Lung (tissue), 12 donors: ENCODE results near the gene NPPC. TPM values are rescaled to one million over a fixed set of nuclear protein-coding genes. Genes with fewer than 3 reads are reported as not detected.
A peak's percentile ranks its signal among the peaks of the same experiment; 100 is the strongest.

ENCODE experiments used
- ATAC-seq: fragments of 200-7000 bp; cut with Tn5 transposase; one replicate; pipeline ENCODE4 v1.9.1; 2020; ENCODE audit warnings: moderate number of reproducible peaks; ENCODE audit not compliant: insufficient read depth, low FRiP score
- DNase-seq, 3 donors: peaks; one replicate each; pipeline ENCODE4 v3.0.0-alpha.2; 2013 to 2017
- H3K27ac ChIP-seq, 2 donors: one replicate each; pipeline ENCODE4 v1.5.1; 2013; ENCODE audit warnings: mild to moderate bottlenecking in 2 of 2, moderate library complexity in 2 of 2, control low read depth in 1 of 2, inconsistent platforms in 1 of 2, low read depth in 1 of 2, low read length in 1 of 2
- H3K27me3 ChIP-seq, 3 donors: one replicate each; pipeline ENCODE4 v1.5.1; 2013; ENCODE audit warnings: low read length in 2 of 3; ENCODE audit not compliant: control insufficient read depth in 3 of 3, insufficient read depth in 3 of 3
- H3K36me3 ChIP-seq, 4 donors: one replicate each; pipeline ENCODE4 v1.5.1; 2013; ENCODE audit warnings: low read length in 4 of 4, mild to moderate bottlenecking in 1 of 4, moderate library complexity in 1 of 4; ENCODE audit not compliant: control insufficient read depth in 4 of 4, insufficient read depth in 4 of 4
- H3K4me1 ChIP-seq, 5 donors: one replicate each; pipeline ENCODE4 v1.5.1; 2013; ENCODE audit warnings: low read length in 5 of 5, mild to moderate bottlenecking in 2 of 5, moderate library complexity in 1 of 5; ENCODE audit not compliant: control insufficient read depth in 5 of 5, insufficient read depth in 5 of 5
- H3K4me3 ChIP-seq: one replicate; pipeline ENCODE4 v1.5.1; 2013; ENCODE audit warnings: mild to moderate bottlenecking, control low read depth, moderate library complexity
- H3K9ac ChIP-seq, 2 donors: one replicate each; pipeline ENCODE4 v1.5.1; 2013; ENCODE audit warnings: low read length in 2 of 2, control low read depth in 1 of 2; ENCODE audit not compliant: insufficient read depth in 1 of 2
- H3K9me3 ChIP-seq, 4 donors: one replicate each; pipeline ENCODE4 v1.5.1; 2013; ENCODE audit warnings: low read length in 3 of 4, mild to moderate bottlenecking in 1 of 4, moderate library complexity in 1 of 4; ENCODE audit not compliant: control insufficient read depth in 4 of 4, insufficient read depth in 3 of 4
- CTCF ChIP-seq: IDR thresholded peaks from 2 replicates; pipeline ENCODE4 v1.5.1; 2012; ENCODE audit warnings: mild to moderate bottlenecking; ENCODE audit errors: control extremely low read depth, extremely low read depth
- WGBS, 2 donors: extraction: QIAGEN DNeasy Blood & Tissue Kit; methylation state at CpG; one replicate each; pipeline ENCODE4 v1.1.7; 2013; 5-methylcytosine and 5-hydroxymethylcytosine counted together
- polyA plus RNA-seq, 2 donors: library from polyadenylated mRNA; stranded (reverse); fragments of 200-250 nt; gene quantifications; one replicate each; pipeline ENCODE4 v1.2.1, GENCODE V29; 2013
- total RNA-seq, 2 donors: library from RNA; depleted of rRNA in 1 of 2; stranded (reverse); fragments of >200 nt in 1 of 2; gene quantifications; one replicate each; pipeline ENCODE4 v1.2.1, GENCODE V29; 2014 to 2021
- donor health status: control.
- donor health status: control.
- donor health status: Bipolar disorder and iron deficiency.
- donor health status: healthy.
- donor health status: DM: yes; HTN: yes; CAD: no.

NPPC gene
- total and polyA plus RNA-seq, 4 donors, result 0.77 to 0.94 TPM; not detected in 2

- no peak for DNase-seq
- H3K9ac ChIP-seq, result no peak overlapping the region
- H3K4me3 ChIP-seq, result no peak overlapping the region
- H3K27ac ChIP-seq, result no peak overlapping the region
- ATAC-seq, result no peak
- H3K4me1 ChIP-seq, result no peaks in the 10 kb centered on the region
- H3K36me3 ChIP-seq, result no peaks in the 10 kb centered on the region
- H3K9me3 ChIP-seq, result no peaks in the 10 kb centered on the region
- no peaks in the 10 kb centered on the region for H3K27me3 ChIP-seq
- no peak for TF ChIP-seq CTCF
- WGBS, 2 donors, result 88 to 94% methylated on average over 15 of the region's 15 CpGs
These were observed 20.1 kb upstream of the NPPC start for GRCh38 chr2:231946241-231946814.

GRCh38 chr2:231942180-231942579, 16.0 kb upstream of the NPPC start:
- DNase-seq (no peak), ATAC-seq (no peak)
- TF ChIP-seq CTCF, result no peak
- 87 to 94% methylated on average over 6 of the region's 6 CpGs for WGBS, 2 donors
- Histone ChIP-seq H3K27me3 (no peaks in the 10 kb centered on the region), H3K4me3 (no peak overlapping the region), H3K36me3 (no peaks in the 10 kb centered on the region), H3K9me3 (no peaks in the 10 kb centered on the region), H3K9ac (no peak overlapping the region), H3K27ac (no peak overlapping the region), H3K4me1 (no peaks in the 10 kb centered on the region)

GRCh38 chr2:231941673-231942072, 15.5 kb upstream of the NPPC start:
- 91 to 92% methylated on average over 12 of the region's 12 CpGs for WGBS, 2 donors
- DNase-seq, result no peak
- H3K9ac ChIP-seq, result no peak overlapping the region
- no peak for TF ChIP-seq CTCF
- no peaks in the 10 kb centered on the region for H3K27me3 ChIP-seq
- H3K4me1 ChIP-seq, result no peaks in the 10 kb centered on the region
- no peaks in the 10 kb centered on the region for H3K36me3 ChIP-seq
- H3K27ac ChIP-seq, result no peak overlapping the region
- no peak overlapping the region for H3K4me3 ChIP-seq
- H3K9me3 ChIP-seq, result no peaks in the 10 kb centered on the region
- no peak for ATAC-seq

- no peak for TF ChIP-seq CTCF
- H3K4me3 ChIP-seq, result no peak overlapping the region
- peak in 2 of 3 donors; percentile 23 to 25 for DNase-seq
- no peak overlapping the region for H3K9ac ChIP-seq
- H3K4me1 ChIP-seq, result no peaks in the 10 kb centered on the region
- no peaks in the 10 kb centered on the region for H3K36me3 ChIP-seq
- H3K27me3 ChIP-seq, result no peaks in the 10 kb centered on the region
- H3K9me3 ChIP-seq, result no peaks in the 10 kb centered on the region
- no peak for ATAC-seq
- H3K27ac ChIP-seq, result no peak overlapping the region
- WGBS, 2 donors, result 42 to 54% methylated on average over 3 of the region's 3 CpGs
These were observed 14.6 kb upstream of the NPPC start for GRCh38 chr2:231940795-231941194.
